Mesendoderm (in vitro differentiated cells): ENCODE data around the gene SSBP3.

Experiments used
- DNase-seq: peaks from one replicate; pipeline ENCODE4 v3.0.0; 2013
- H2AK5ac ChIP-seq: 2 replicates; pipeline ENCODE4 v1.6.1; 2013; ENCODE audit warnings: low read length, inconsistent platforms
- H2BK120ac ChIP-seq: 2 replicates; pipeline ENCODE4 v1.6.1; 2013; ENCODE audit warnings: low read depth, mild to moderate bottlenecking, low read length, moderate library complexity, mixed read lengths
- H2BK15ac ChIP-seq: replicated peaks from 2 replicates; pipeline ENCODE4 v1.6.1; 2013; ENCODE audit warnings: low read depth, mild to moderate bottlenecking, moderate library complexity
- H2BK5ac ChIP-seq: 2 replicates; pipeline ENCODE4 v1.6.1; 2013; ENCODE audit warnings: low read length, inconsistent platforms
- H3K18ac ChIP-seq: 2 replicates; pipeline ENCODE4 v1.6.1; 2013; ENCODE audit warnings: mild to moderate bottlenecking, low read length, mixed read lengths
- H3K23ac ChIP-seq: one replicate; pipeline ENCODE4 v1.6.1; 2013; ENCODE audit warnings: low read length
- H3K27ac ChIP-seq: 2 replicates; pipeline ENCODE4 v1.5.1; 2013; ENCODE audit warnings: low read depth, mild to moderate bottlenecking, inconsistent platforms, low read length, moderate library complexity
- H3K27me3 ChIP-seq: 2 replicates; pipeline ENCODE4 v1.6.1; 2013; ENCODE audit warnings: low read length, control low read depth, mild to moderate bottlenecking, inconsistent platforms; ENCODE audit not compliant: insufficient read depth, poor library complexity
- H3K36me3 ChIP-seq: 2 replicates; pipeline ENCODE4 v1.6.1; 2013; ENCODE audit warnings: low read length, inconsistent platforms; ENCODE audit not compliant: control insufficient read depth, insufficient read depth
- H3K4ac ChIP-seq: one replicate; pipeline ENCODE4 v1.6.1; 2013; ENCODE audit warnings: low read depth, mild to moderate bottlenecking, low read length, moderate library complexity
- H3K4me1 ChIP-seq: 2 replicates; pipeline ENCODE4 v1.6.1; 2013; ENCODE audit warnings: low read depth, low read length, inconsistent platforms; ENCODE audit not compliant: control insufficient read depth
- H3K4me2 ChIP-seq: 2 replicates; pipeline ENCODE4 v1.6.1; 2013; ENCODE audit warnings: low read length
- H3K4me3 ChIP-seq: 2 replicates; pipeline ENCODE4 v1.5.1; 2013; ENCODE audit warnings: mild to moderate bottlenecking, low read length
- H3K56ac ChIP-seq: one replicate; pipeline ENCODE4 v1.6.1; 2013; ENCODE audit warnings: low read length
- H3K79me1 ChIP-seq: 2 replicates; pipeline ENCODE4 v1.6.1; 2013; ENCODE audit warnings: low read length, inconsistent platforms
- H3K79me2 ChIP-seq: 2 replicates; pipeline ENCODE4 v1.6.1; 2013; ENCODE audit warnings: mild to moderate bottlenecking, low read length; ENCODE audit not compliant: control insufficient read depth, insufficient read depth
- H3K9ac ChIP-seq: 2 replicates; pipeline ENCODE4 v1.6.1; 2013; ENCODE audit warnings: low read length, inconsistent platforms
- H4K5ac ChIP-seq: one replicate; pipeline ENCODE4 v1.6.1; 2013; ENCODE audit warnings: low read length
- H4K8ac ChIP-seq: one replicate; pipeline ENCODE4 v1.6.1; 2013; ENCODE audit warnings: low read depth, mild to moderate bottlenecking, control low read depth, low read length, moderate library complexity
- WGBS: extraction: QIAGEN DNeasy Blood & Tissue Kit; methylation state at CpG from one replicate; pipeline ENCODE4 v1.1.7; 2013; ENCODE audit warnings: low lambda C conversion rate, missing lambda C conversion rate; ENCODE audit not compliant: insufficient coverage; ENCODE audit errors: extremely low coverage; 5-methylcytosine and 5-hydroxymethylcytosine counted together

SSBP3 gene

DNA sequence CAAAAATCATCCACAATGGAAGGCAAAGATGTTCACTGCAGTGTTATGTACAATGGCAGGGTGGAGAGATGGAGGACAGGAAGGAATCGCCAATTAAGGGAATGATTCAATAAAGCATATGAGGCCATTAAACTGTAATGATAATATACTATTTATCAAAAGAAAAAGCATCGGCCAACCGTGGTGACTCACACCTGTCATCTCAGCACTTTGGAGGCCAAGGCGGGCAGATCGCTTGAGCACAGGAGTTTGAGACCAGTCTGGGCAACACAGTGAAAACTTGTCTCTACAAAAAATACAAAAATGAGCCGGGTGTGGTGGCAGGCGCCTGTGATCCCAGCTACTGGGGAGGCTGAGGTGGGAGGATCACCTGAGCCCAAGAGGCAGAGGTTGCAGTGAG, 89.1 kb downstream of the SSBP3 start:
- H2BK15ac ChIP-seq: no peak overlapping the region
- no peak overlapping the region for H3K4ac ChIP-seq
- H3K79me2 ChIP-seq: peaks cover 64% of the 10 kb centered on the region
- H2BK120ac ChIP-seq: no peak overlapping the region
- no peak for DNase-seq
- H4K8ac ChIP-seq: no peak overlapping the region
- no peak overlapping the region for H2BK5ac ChIP-seq
- peaks cover 46% of the 10 kb centered on the region for H3K79me1 ChIP-seq
- no peak overlapping the region for H3K4me3 ChIP-seq
- H3K56ac ChIP-seq: no peak overlapping the region
- no peak overlapping the region for H3K9ac ChIP-seq
- no CpG with 5 or more reads among the region's 7 CpGs for WGBS
- H3K4me1 ChIP-seq: peaks cover 15% of the 10 kb centered on the region
- H3K23ac ChIP-seq: no peak overlapping the region
- H4K5ac ChIP-seq: no peak overlapping the region
- H3K27me3 ChIP-seq: no peaks in the 10 kb centered on the region
- H3K4me2 ChIP-seq: no peak overlapping the region
- H2AK5ac ChIP-seq: no peak overlapping the region
- no peak overlapping the region for H3K27ac ChIP-seq
- no peaks in the 10 kb centered on the region for H3K36me3 ChIP-seq
- no peak overlapping the region for H3K18ac ChIP-seq

- no CpG with 5 or more reads among the region's 4 CpGs for WGBS
- Histone ChIP-seq H3K56ac (peak overlapping the region; percentile 68), H2BK15ac (no peak overlapping the region), H3K4ac (no peak overlapping the region), H3K4me1 (peaks cover 15% of the 10 kb centered on the region), H3K79me1 (peaks cover 37% of the 10 kb centered on the region), H2BK120ac (no peak overlapping the region), H3K9ac (peak overlapping the region; percentile 33), H2AK5ac (no peak overlapping the region), H3K18ac (no peak overlapping the region), H3K4me2 (no peak overlapping the region), H2BK5ac (no peak overlapping the region), H3K27ac (no peak overlapping the region), H3K79me2 (peaks cover 48% of the 10 kb centered on the region), H3K36me3 (no peaks in the 10 kb centered on the region), H3K27me3 (no peaks in the 10 kb centered on the region), H4K5ac (no peak overlapping the region), H3K23ac (no peak overlapping the region), H4K8ac (no peak overlapping the region), H3K4me3 (no peak overlapping the region)
- DNase-seq: no peak
Measured at GRCh38 chr1:54315099-54315498, 91.1 kb downstream of the SSBP3 start.

GRCh38 chr1:54314696-54315095, 91.5 kb downstream of the SSBP3 start:
- no peaks in the 10 kb centered on the region for H3K36me3 ChIP-seq
- H3K27me3 ChIP-seq: no peaks in the 10 kb centered on the region
- peaks cover 48% of the 10 kb centered on the region for H3K79me2 ChIP-seq
- no peak overlapping the region for H3K9ac ChIP-seq
- H3K56ac ChIP-seq: peak overlapping the region; percentile 68
- peaks cover 19% of the 10 kb centered on the region for H3K4me1 ChIP-seq
- H2BK5ac ChIP-seq: no peak overlapping the region
- no peak overlapping the region for H3K4me2 ChIP-seq
- H3K23ac ChIP-seq: no peak overlapping the region
- H4K8ac ChIP-seq: no peak overlapping the region
- no peak overlapping the region for H2AK5ac ChIP-seq
- DNase-seq: no peak
- H3K4me3 ChIP-seq: no peak overlapping the region
- no peak overlapping the region for H4K5ac ChIP-seq
- H2BK120ac ChIP-seq: no peak overlapping the region
- no peak overlapping the region for H2BK15ac ChIP-seq
- no peak overlapping the region for H3K18ac ChIP-seq
- no peak overlapping the region for H3K27ac ChIP-seq
- WGBS: no CpG with 5 or more reads among the region's 6 CpGs
- H3K79me1 ChIP-seq: peaks cover 33% of the 10 kb centered on the region
- no peak overlapping the region for H3K4ac ChIP-seq

DNA sequence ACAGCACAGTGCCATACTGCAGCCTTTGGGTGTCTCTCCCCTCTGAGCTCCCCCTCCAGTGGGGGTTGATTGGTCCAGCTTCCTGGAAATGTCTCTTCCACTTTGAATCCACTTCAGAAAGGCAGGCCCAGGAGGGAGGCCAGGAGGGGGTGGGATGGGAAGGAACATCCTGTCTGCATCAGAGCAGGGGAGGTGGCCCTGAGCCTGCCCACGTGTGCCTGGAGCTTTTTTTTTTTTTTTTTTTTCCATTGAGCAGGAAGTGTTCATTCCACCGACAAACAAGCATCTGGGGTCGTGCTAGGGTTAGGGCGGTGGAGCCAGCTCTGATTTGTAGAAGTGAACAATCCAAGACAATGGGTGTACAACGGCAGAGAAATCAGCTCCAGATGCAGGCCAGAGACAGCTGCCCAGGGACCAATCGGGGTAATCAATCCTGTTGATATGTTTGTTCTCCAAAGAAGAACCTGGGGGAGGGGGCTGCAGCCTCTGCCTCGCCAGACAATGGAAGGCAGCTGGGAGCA, 93.3 kb downstream of the SSBP3 start:
- H3K79me1 ChIP-seq: peaks cover 28% of the 10 kb centered on the region
- no peak overlapping the region for H4K8ac ChIP-seq
- H3K27me3 ChIP-seq: no peaks in the 10 kb centered on the region
- no peak overlapping the region for H4K5ac ChIP-seq
- H3K4me1 ChIP-seq: peaks cover 23% of the 10 kb centered on the region
- H3K23ac ChIP-seq: no peak overlapping the region
- peak overlapping the region; percentile 69 for H3K56ac ChIP-seq
- peak overlapping the region; percentile 61 for H2BK5ac ChIP-seq
- WGBS: no CpG with 5 or more reads among the region's 7 CpGs
- peak overlapping the region; percentile 63 for H3K27ac ChIP-seq
- peak overlapping the region; percentile 28 for H3K9ac ChIP-seq
- no peaks in the 10 kb centered on the region for H3K36me3 ChIP-seq
- peak; percentile 95 for DNase-seq
- H3K4me3 ChIP-seq: no peak overlapping the region
- H3K4ac ChIP-seq: peak overlapping the region; percentile 82
- peak overlapping the region; percentile 19 for H3K18ac ChIP-seq
- H3K4me2 ChIP-seq: no peak overlapping the region
- H2BK15ac ChIP-seq: no peak overlapping the region
- peak overlapping the region; percentile 81 for H2AK5ac ChIP-seq
- H2BK120ac ChIP-seq: no peak overlapping the region
- H3K79me2 ChIP-seq: peaks cover 45% of the 10 kb centered on the region

- no peak overlapping the region for H3K18ac ChIP-seq
- H3K4me1 ChIP-seq: peaks cover 23% of the 10 kb centered on the region
- no peak overlapping the region for H4K5ac ChIP-seq
Measured at GRCh38 chr1:54311506-54311905, 94.7 kb downstream of the SSBP3 start.

More at GRCh38 chr1:54311506-54311905, 94.7 kb downstream of the SSBP3 start:
- Histone ChIP-seq H3K79me1 (peaks cover 27% of the 10 kb centered on the region), H3K79me2 (peaks cover 47% of the 10 kb centered on the region), H4K8ac (no peak overlapping the region), H3K4me2 (no peak overlapping the region), H2AK5ac (no peak overlapping the region), H3K27me3 (no peaks in the 10 kb centered on the region), H3K4ac (no peak overlapping the region), H3K4me3 (no peak overlapping the region), H2BK120ac (no peak overlapping the region), H3K56ac (peak overlapping the region; percentile 11), H2BK5ac (no peak overlapping the region), H3K23ac (no peak overlapping the region), H2BK15ac (no peak overlapping the region), H3K36me3 (no peaks in the 10 kb centered on the region), H3K27ac (peak overlapping the region; percentile 34), H3K9ac (no peak overlapping the region)
- DNase-seq: no peak
- WGBS: no CpG with 5 or more reads among the region's 7 CpGs
